BJ (cell line): ENCODE data around the gene RNU6-7. TPM values are rescaled to one million over a fixed set of nuclear protein-coding genes. Genes with fewer than 3 reads are reported as not detected.

Experiments
- CTCF ChIA-PET: fragments of 350-600 bp; formaldehyde crosslinking; extraction: SDS; loops from one replicate; lab custom pipeline; 2021; ENCODE audit warnings: antibody characterized with exemption, inconsistent platforms; lab: Yijun Ruan, JAX
- POLR2A ChIA-PET: fragments of 300-600 bp; sonication (Branson Sonifier 250); formaldehyde crosslinking; extraction: SDS; loops from one replicate; lab custom pipeline; 2021; ENCODE audit warnings: antibody characterized with exemption; lab: Charles Lee
- DNase-seq: peaks from one replicate; pipeline ENCODE4 v3.0.0-alpha.2; 2011; ENCODE audit warnings: low read depth
- H3K27me3 ChIP-seq: 2 replicates; pipeline ENCODE4 v1.6.0; 2011; ENCODE audit warnings: low read length; ENCODE audit not compliant: control insufficient read depth, insufficient read depth
- H3K36me3 ChIP-seq: 2 replicates; pipeline ENCODE4 v1.5.1; 2011; ENCODE audit warnings: low read length; ENCODE audit not compliant: control insufficient read depth, insufficient read depth
- H3K4me3 ChIP-seq: 2 replicates; pipeline ENCODE4 v1.5.1; 2011; ENCODE audit warnings: low read depth, mild to moderate bottlenecking, control low read depth, low read length
- polyA plus RNA-seq: library from polyadenylated mRNA; depleted of rRNA; stranded (reverse); fragments of >200 nt; gene quantifications from 2 replicates; pipeline ENCODE4 v1.2.3, GENCODE V29; 2011
- TF ChIP-seq, protein P1 (sequence below): IDR thresholded peaks from 2 replicates; pipeline ENCODE4 v1.5.1; 2011; ENCODE audit warnings: low read depth, mild to moderate bottlenecking, control low read depth, inconsistent platforms, low read length, moderate library complexity; ENCODE audit not compliant: insufficient read depth

Gene RNU6-7
- polyA plus RNA-seq, 1 experiment = not detected

DNA sequence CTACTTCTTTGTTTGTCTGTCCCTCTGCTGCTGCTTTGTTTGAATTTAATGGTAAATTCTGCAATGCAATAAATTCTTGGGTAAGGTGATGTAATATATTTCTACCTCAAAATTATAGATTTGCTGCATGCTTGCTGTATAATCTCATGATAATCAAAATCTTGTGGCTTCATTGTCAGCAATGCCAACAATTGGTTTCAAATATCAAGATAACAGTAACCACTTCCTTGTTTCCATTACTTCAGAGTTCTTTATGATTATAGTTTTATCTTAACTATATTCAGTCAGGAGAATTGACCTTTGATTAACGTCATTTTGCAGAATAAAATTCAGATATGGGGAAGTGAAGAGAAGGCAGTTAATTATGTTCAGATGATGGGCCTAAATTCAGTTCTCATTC is 31.4 kb downstream of the RNU6-7 start:
- POLR2A ChIA-PET = no interaction called here
- no peak overlapping the region for H3K4me3 ChIP-seq
- no peak for DNase-seq
- TF ChIP-seq, protein P1, sequence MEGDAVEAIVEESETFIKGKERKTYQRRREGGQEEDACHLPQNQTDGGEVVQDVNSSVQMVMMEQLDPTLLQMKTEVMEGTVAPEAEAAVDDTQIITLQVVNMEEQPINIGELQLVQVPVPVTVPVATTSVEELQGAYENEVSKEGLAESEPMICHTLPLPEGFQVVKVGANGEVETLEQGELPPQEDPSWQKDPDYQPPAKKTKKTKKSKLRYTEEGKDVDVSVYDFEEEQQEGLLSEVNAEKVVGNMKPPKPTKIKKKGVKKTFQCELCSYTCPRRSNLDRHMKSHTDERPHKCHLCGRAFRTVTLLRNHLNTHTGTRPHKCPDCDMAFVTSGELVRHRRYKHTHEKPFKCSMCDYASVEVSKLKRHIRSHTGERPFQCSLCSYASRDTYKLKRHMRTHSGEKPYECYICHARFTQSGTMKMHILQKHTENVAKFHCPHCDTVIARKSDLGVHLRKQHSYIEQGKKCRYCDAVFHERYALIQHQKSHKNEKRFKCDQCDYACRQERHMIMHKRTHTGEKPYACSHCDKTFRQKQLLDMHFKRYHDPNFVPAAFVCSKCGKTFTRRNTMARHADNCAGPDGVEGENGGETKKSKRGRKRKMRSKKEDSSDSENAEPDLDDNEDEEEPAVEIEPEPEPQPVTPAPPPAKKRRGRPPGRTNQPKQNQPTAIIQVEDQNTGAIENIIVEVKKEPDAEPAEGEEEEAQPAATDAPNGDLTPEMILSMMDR = no peak
- no peaks in the 10 kb centered on the region for H3K36me3 ChIP-seq
- no peaks in the 10 kb centered on the region for H3K27me3 ChIP-seq
- CTCF ChIA-PET = interaction anchor here (0.7 kb wide), 1 partner anchor 22 kb away, joined by 3 read pairs; no protein-coding TSS in a partner anchor

DNA sequence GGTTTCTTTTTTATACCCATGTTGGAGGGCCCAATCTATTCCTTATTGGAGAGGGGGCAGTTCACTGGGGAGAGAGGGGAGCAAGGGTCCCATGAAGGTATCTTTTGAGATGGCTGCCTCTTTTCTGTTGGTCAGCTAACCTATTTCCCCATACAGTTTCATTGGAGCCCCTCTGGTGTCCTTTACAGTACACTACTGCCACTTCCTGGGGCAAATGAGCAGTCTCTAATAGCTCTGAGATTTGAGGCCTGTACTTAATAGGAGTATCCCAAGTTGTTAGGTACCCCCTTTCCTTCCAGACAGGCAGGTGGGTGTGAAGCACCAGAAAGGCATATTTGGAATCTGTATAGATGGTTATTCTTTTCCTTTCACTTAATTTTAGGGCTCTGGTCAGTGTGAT is 42.6 kb downstream of the RNU6-7 start:
- POLR2A ChIA-PET = no interaction called here
- TF ChIP-seq, protein P1 = peak; percentile 34
- DNase-seq = no peak
- H3K36me3 ChIP-seq = no peaks in the 10 kb centered on the region
- H3K27me3 ChIP-seq = no peaks in the 10 kb centered on the region
- CTCF ChIA-PET = interaction anchor here (0.6 to 3.6 kb wide), 10 partner anchors 8 to 310 kb away, joined by 3 to 23 read pairs (median 4); partner anchors contain the start of gene ARHGAP5
- H3K4me3 ChIP-seq = no peak overlapping the region

DNA sequence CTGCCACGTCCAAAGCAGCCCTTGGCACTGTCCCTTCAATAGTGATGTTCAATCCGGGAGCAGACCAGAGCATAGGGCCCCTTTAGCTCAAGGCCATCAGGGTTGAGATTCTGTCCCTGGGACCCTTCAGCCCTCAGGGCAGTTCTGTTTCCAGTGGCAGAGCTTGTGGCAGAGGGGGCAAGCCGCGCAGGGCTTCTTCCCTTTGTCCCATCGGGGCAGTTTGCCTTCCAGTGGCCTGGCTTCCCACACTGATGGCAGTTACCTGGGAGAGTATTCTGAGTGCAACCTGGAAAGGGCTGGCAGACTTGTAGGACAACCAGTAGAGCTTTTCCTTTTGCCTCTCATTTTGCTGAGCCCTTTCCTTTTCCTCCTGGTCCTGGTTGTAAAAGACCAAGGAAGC is 44.9 kb downstream of the RNU6-7 start:
- Histone ChIP-seq H3K36me3 (no peaks in the 10 kb centered on the region), H3K27me3 (no peaks in the 10 kb centered on the region), H3K4me3 (no peak overlapping the region)
- TF ChIP-seq, protein P1 = no peak
- CTCF ChIA-PET = interaction anchor here (0.6 to 3.6 kb wide), 6 partner anchors 8 to 222 kb away, joined by 3 to 23 read pairs (median 4); partner anchors contain the start of gene ARHGAP5
- POLR2A ChIA-PET = no interaction called here
- DNase-seq = no peak

DNA sequence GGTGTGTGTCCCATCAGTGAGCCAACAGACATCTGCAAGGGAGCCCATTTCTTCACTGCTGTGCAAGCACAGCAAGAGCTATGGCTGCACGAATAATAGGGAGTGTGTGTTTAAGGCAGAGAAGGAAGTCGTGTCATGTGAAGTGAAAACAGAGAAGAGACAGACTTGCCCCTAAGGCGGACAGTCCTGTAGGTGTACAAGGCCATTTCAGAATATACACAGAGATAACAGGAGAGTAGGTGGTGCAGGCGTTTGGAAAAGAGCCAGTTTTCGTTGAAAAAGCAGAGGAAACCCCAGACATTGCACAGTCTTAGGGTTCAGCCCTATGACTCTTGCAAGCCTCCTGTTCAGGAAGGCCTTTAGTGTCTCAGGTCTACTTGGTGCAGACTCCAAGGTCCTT is 47.5 kb downstream of the RNU6-7 start:
- ChIA-PET POLR2A (no interaction called here), CTCF (interaction anchor here (6.4 kb wide), 1 partner anchor 178 kb away, joined by 83 read pairs; no protein-coding TSS in a partner anchor)
- H3K36me3 ChIP-seq = no peaks in the 10 kb centered on the region
- DNase-seq = no peak
- H3K27me3 ChIP-seq = no peaks in the 10 kb centered on the region
- TF ChIP-seq, protein P1 = no peak
- H3K4me3 ChIP-seq = no peak overlapping the region

DNA sequence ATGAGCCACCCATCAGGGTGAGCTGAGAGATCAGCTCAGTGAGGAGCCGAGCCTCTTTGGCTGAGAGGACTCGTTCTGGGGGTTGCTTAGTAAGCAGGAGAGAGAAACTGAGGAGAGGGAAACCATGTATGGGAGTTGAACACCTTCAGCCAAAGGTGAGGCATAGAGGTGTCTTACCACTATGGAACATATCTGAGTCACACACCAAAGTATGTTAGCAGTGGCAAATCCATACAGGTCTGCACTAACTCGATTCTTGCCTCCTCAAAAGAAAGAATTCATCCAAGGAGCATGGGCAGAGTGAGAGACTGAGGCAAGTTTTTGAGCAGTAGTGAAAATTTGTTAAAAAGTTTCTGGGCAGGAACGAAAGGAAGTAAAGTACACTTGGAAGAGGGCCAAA is 47.9 kb downstream of the RNU6-7 start:
- CTCF ChIA-PET = interaction anchor here (0.8 to 6.4 kb wide), 3 partner anchors 178 to 874 kb away, joined by 3 to 83 read pairs (median 4); no protein-coding TSS in a partner anchor
- no peak for DNase-seq
- no peak overlapping the region for H3K4me3 ChIP-seq
- no peaks in the 10 kb centered on the region for H3K27me3 ChIP-seq
- H3K36me3 ChIP-seq = no peaks in the 10 kb centered on the region
- POLR2A ChIA-PET = interaction anchor here (0.6 kb wide), 1 partner anchor 26 kb away, joined by 6 read pairs; no protein-coding TSS in a partner anchor
- TF ChIP-seq, protein P1 = no peak
